Measurements from ENCODE around the gene LMBR1. TPM values are rescaled to one million over a fixed set of nuclear protein-coding genes. Genes with fewer than 3 reads are reported as not detected.

The LMBR1 gene
- total and polyA plus RNA-seq, 2 of the 13 experiments (the other 11 are each of a cell fraction or from before 2014, with no cell fraction given), result 20.9 to 39.6 TPM

DNA sequence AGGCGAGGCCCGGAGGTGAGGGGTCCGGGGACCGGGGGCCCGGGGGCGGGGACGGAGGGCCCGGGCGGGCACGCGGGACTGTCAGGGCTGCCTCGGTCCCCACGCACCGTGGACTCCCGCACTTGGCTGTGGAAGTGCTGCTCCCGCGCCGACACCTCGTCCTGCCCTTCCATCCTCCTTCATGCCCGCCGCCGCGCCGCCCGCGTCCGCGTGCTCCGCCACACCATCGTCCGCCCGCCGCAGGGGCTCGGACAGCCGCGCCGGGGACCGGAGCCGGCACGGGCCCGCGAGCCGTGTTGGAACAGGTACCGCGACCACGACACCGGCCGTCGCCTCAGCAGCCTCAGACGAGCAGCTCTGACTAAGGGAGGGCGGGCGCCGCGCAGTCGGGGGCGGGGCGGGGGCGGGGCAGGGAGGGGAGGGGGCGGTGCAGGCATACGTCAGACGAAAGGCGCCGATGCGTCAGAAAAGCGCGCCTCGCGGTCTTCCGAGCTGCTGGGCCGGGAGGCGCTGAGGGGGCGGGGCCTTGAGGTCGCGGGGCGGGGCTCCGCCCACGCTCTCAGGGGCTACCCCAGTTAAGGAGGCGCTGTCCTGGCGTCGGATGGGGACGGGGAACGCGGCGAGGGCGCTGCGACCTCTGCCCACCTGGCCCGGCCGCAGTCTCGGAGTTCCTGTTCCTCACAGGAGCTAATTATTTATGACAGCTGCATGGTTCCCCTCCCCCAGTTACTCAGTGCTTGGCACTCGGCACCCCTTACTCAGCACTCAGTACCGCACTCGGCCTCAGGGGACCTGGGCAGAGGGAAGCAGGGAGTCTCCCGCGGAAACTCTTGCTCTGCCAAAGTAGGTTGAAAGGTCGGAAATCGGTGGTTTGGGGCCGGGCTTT is at the start of gene LMBR1 (continued):
- no peak for TF ChIP-seq REL (CRISPR knock-in tag; conservative IDR thresholded peaks at IDR 0.05)
- peak; percentile 60 for TF ChIP-seq HCFC1 (IDR thresholded peaks at IDR 0.05; ENCODE audit: low read depth, low read length)
- TF ChIP-seq, protein P1, sequence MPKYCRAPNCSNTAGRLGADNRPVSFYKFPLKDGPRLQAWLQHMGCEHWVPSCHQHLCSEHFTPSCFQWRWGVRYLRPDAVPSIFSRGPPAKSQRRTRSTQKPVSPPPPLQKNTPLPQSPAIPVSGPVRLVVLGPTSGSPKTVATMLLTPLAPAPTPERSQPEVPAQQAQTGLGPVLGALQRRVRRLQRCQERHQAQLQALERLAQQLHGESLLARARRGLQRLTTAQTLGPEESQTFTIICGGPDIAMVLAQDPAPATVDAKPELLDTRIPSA (CRISPR knock-in tag; IDR thresholded peaks at IDR 0.05; ENCODE audit: borderline replicate concordance), result no peak
- TF ChIP-seq AHR (CRISPR knock-in tag; IDR thresholded peaks at IDR 0.05), result no peak; the same call in none of the 2 replicates
- no peak for TF ChIP-seq ATF7 (IDR thresholded peaks at IDR 0.05)
- no peak for TF ChIP-seq ATF7 (CRISPR knock-in tag; IDR thresholded peaks at IDR 0.05)
- no peak; the same call in 1 of the 2 replicates for TF ChIP-seq HDAC2 (CRISPR knock-in tag; IDR thresholded peaks at IDR 0.05)
- TF ChIP-seq U2AF1 (optimal IDR thresholded peaks at IDR 0.05; ENCODE audit: low read depth, low read length), result no peak
- TF ChIP-seq, protein P2, sequence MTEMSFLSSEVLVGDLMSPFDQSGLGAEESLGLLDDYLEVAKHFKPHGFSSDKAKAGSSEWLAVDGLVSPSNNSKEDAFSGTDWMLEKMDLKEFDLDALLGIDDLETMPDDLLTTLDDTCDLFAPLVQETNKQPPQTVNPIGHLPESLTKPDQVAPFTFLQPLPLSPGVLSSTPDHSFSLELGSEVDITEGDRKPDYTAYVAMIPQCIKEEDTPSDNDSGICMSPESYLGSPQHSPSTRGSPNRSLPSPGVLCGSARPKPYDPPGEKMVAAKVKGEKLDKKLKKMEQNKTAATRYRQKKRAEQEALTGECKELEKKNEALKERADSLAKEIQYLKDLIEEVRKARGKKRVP (CRISPR knock-in tag; IDR thresholded peaks at IDR 0.05), result no peak
- TF ChIP-seq, protein P3, sequence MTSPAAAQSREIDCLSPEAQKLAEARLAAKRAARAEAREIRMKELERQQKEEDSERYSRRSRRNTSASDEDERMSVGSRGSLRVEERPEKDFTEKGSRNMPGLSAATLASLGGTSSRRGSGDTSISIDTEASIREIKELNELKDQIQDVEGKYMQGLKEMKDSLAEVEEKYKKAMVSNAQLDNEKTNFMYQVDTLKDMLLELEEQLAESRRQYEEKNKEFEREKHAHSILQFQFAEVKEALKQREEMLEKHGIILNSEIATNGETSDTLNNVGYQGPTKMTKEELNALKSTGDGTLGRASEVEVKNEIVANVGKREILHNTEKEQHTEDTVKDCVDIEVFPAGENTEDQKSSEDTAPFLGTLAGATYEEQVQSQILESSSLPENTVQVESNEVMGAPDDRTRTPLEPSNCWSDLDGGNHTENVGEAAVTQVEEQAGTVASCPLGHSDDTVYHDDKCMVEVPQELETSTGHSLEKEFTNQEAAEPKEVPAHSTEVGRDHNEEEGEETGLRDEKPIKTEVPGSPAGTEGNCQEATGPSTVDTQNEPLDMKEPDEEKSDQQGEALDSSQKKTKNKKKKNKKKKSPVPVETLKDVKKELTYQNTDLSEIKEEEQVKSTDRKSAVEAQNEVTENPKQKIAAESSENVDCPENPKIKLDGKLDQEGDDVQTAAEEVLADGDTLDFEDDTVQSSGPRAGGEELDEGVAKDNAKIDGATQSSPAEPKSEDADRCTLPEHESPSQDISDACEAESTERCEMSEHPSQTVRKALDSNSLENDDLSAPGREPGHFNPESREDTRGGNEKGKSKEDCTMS (CRISPR knock-in tag; conservative IDR thresholded peaks at IDR 0.05), result no peak
- TF ChIP-seq ZNF589 (CRISPR knock-in tag; conservative IDR thresholded peaks at IDR 0.05), result no peak
- TF ChIP-seq, protein P4, sequence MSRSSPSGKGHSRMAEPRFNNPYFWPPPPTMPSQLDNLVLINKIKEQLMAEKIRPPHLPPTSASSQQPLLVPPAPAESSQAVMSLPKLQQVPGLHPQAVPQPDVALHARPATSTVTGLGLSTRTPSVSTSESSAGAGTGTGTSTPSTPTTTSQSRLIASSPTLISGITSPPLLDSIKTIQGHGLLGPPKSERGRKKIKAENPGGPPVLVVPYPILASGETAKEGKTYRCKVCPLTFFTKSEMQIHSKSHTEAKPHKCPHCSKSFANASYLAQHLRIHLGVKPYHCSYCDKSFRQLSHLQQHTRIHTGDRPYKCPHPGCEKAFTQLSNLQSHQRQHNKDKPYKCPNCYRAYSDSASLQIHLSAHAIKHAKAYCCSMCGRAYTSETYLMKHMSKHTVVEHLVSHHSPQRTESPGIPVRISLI (CRISPR knock-in tag; IDR thresholded peaks at IDR 0.05; ENCODE audit: borderline replicate concordance), result no peak
- no peak for TF ChIP-seq ZNF75D (CRISPR knock-in tag; IDR thresholded peaks at IDR 0.05; ENCODE audit: borderline replicate concordance)
- peak; percentile 21; the same call in 1 of the 2 replicates for TF ChIP-seq ARID2 (CRISPR knock-in tag; IDR thresholded peaks at IDR 0.05; ENCODE audit: borderline replicate concordance)
- no peak for TF ChIP-seq ZNF839 (CRISPR knock-in tag; IDR thresholded peaks at IDR 0.05; ENCODE audit: borderline replicate concordance)
- peak; percentile 80 for TF ChIP-seq PHF20 (CRISPR knock-in tag; IDR thresholded peaks at IDR 0.05)
- no peak for TF ChIP-seq SRSF4 (IDR thresholded peaks at IDR 0.05; ENCODE audit: low read depth, low read length, poor library complexity, severe bottlenecking)
- TF ChIP-seq SMYD3 (CRISPR knock-in tag; IDR thresholded peaks at IDR 0.05), result no peak
- TF ChIP-seq MEIS1 (CRISPR knock-in tag; IDR thresholded peaks at IDR 0.05; ENCODE audit: borderline replicate concordance), result no peak
- TF ChIP-seq, protein P5, sequence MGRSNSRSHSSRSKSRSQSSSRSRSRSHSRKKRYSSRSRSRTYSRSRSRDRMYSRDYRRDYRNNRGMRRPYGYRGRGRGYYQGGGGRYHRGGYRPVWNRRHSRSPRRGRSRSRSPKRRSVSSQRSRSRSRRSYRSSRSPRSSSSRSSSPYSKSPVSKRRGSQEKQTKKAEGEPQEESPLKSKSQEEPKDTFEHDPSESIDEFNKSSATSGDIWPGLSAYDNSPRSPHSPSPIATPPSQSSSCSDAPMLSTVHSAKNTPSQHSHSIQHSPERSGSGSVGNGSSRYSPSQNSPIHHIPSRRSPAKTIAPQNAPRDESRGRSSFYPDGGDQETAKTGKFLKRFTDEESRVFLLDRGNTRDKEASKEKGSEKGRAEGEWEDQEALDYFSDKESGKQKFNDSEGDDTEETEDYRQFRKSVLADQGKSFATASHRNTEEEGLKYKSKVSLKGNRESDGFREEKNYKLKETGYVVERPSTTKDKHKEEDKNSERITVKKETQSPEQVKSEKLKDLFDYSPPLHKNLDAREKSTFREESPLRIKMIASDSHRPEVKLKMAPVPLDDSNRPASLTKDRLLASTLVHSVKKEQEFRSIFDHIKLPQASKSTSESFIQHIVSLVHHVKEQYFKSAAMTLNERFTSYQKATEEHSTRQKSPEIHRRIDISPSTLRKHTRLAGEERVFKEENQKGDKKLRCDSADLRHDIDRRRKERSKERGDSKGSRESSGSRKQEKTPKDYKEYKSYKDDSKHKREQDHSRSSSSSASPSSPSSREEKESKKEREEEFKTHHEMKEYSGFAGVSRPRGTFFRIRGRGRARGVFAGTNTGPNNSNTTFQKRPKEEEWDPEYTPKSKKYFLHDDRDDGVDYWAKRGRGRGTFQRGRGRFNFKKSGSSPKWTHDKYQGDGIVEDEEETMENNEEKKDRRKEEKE (IDR thresholded peaks at IDR 0.05), result no peak

Data from HepG2 (cell line).